A549 (cell line): ENCODE results near the gene ANKS1B.

Experiments used
- MYC ChIP-seq: IDR thresholded peaks from 2 replicates; pipeline ENCODE4 v1.6.1; 2012; ENCODE audit warnings: mild to moderate bottlenecking, inconsistent platforms, low read length, improper control_type of control experiment, borderline replicate concordance
- TP53 ChIP-seq: fragments of 250-450 bp; sonication (Bioruptor Pico); IDR thresholded peaks from 2 replicates; pipeline ENCODE4 v1.5.0; 2021; ENCODE audit warnings: mild to moderate bottlenecking, moderate library complexity
- ZFP36 ChIP-seq: fragments of 450-650 bp; IDR thresholded peaks from 2 replicates; pipeline ENCODE4 v1.6.1; 2014; ENCODE audit warnings: borderline replicate concordance; ENCODE audit not compliant: partially characterized antibody

GRCh38 chr12:99131751-99132199 lies 853.0 kb downstream of the ANKS1B start:
- TF ChIP-seq MYC (no peak), TP53 (CRISPR knock-in tag) (no peak), ZFP36 (no peak)
